GM21447 (cell line): ENCODE data around the gene MANEA.
"Not testable (repeated sequence)": the region's sequence is repeated elsewhere in the genome, so short reads cannot be mapped to it uniquely, and the experiment has no call there.

Source experiments
- ATAC-seq: cut with Tn5 transposase; IDR thresholded peaks from one replicate; pipeline ENCODE4 v1.9.1; 2021; ENCODE audit not compliant: unreplicated experiment

The MANEA gene, protein sequence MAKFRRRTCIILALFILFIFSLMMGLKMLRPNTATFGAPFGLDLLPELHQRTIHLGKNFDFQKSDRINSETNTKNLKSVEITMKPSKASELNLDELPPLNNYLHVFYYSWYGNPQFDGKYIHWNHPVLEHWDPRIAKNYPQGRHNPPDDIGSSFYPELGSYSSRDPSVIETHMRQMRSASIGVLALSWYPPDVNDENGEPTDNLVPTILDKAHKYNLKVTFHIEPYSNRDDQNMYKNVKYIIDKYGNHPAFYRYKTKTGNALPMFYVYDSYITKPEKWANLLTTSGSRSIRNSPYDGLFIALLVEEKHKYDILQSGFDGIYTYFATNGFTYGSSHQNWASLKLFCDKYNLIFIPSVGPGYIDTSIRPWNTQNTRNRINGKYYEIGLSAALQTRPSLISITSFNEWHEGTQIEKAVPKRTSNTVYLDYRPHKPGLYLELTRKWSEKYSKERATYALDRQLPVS

DNA sequence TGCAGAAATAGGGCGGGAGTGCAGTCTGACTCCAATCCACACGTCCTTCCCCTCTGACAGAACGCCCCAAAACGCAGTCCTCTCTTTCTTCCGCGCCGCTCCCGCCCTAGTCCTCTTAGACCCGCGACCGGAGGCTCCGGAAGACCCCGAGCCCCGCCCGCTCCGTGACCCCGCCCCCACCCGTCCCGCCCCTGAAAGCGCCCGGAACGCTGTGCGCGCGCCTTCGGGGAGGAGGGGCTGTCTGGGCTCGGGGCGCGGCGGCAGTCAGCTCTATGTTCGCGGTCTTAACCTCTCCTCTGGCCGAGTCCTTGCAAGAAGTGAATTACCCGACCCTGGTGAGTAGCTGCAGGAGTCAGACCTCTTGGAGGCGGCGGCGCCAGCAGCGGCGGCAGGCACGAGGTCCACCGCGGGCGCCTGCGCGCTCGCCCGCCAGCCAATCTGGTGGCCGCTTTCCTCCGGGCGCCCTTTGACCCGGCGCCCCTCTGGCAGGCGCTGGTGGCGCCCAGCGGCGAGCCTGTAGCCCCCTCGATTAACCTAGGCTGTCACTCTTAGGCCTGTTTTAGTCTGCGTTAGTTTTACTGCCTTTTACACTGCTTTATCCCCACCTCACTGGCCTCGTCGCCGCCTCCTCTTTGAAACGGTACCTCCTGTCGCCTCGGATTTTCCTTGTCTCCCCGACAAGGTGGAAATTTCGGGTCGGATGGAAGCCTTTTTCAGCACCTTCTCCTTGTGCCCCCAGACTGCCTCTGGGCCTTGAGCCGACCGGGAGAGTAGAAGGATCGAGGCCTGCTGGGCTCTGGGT is at the start of gene MANEA:
TSS of gene MANEA (plus strand) at position 232 of the 802 bp plus-strand sequence. CDS start 8,905 bp downstream, outside the sequence.
- peak; percentile 71 for ATAC-seq

DNA sequence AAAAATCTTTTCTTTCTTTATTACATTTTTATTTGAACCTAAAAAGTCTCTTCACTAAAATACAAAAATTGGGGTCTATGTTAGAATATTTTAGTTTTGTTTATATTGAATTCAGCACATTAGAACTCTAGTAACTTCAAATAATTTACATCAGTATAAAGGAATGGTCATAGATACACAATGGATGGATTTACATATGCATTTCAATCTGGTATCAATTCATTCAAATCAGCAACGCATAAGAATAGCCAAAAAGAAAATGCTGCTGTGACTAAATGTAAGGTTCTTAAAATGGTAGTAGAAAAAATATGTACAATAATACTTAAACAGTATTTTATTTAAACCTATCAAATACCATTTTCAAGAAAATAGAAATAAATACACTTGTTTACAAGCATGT is 47.6 kb upstream of the MANEA start:
- no peak for ATAC-seq

DNA sequence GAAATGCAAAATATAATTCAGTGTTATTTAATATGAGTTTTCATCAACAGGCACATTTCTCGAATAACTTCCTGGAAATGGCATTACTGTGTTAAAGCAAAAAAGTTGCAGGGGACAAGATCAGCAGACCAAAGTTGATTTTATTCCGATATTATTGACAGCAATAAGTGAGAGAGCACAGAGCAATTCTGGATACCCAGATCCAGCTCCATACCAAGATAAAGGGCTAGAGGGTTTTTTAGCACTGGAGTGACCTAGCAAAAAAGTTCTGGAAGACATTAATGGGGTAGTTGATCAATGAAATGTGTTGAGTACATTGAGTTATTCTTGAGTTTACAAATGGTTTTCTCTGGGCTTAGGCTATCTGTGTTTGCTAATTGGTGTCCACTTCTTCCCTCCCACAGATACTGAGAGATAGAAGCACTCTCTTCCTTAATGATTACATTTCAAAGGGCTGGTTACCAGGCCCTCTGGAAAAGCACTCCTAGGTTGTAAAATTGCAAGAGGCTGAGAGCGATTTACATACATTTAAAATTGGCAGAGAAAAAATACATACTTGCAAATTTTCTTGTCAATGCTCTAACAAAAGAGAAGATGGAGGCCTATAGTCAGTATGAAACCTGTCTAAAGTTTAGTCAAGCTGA is 47.0 kb upstream of the MANEA start:
- ATAC-seq = no peak

DNA sequence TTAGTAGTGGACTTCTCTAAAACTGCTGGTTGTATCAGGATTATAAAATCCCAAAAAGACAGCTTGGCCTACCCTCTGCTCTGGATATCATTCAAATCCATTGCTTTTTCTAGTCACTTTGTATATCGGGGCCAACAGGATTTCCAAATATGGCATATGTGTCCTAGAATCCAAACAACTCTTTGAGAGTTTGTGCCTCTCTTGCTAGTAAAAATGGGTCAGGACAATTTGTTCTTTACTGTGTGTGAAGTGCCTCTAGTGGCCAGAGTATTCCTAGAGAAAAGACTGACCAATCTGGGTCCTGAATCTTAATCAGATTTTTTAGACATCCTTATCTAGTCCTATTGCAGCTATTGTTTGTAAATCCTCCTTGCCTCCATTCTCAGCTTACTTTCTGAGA is 33.5 kb upstream of the MANEA start:
- ATAC-seq = no peak

DNA sequence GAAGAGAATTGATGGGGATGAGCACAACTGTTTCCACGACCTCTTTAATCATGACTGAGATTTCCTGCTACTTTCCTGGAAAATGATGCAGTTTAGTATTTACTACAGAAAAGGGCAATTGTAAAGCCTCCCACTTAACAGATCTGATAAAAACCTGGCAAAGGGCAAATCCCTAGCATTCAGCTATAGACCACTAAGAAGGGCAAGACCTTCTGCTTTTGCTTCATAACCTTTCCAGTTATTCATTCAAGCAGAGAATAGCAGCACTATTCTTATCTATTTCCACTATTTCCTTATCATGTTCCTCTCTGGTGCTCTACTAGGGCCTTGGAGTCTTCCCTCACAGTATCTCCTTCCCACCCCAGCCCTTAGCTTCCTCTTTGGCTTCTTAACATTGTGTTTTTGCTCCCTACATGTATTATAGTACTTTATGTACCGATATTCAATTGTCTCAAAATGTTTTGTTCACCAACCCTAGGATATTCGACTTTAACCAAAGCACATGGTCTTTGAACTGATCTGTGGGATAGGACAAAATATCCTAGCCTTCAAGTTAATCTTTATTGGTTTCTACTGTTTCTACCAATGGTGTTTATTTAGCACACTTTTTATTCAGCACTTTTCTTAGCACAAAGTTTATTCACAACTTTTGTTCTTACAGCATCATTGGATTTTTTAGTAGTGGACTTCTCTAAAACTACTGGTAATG is 32.7 kb upstream of the MANEA start:
- ATAC-seq = no peak

DNA sequence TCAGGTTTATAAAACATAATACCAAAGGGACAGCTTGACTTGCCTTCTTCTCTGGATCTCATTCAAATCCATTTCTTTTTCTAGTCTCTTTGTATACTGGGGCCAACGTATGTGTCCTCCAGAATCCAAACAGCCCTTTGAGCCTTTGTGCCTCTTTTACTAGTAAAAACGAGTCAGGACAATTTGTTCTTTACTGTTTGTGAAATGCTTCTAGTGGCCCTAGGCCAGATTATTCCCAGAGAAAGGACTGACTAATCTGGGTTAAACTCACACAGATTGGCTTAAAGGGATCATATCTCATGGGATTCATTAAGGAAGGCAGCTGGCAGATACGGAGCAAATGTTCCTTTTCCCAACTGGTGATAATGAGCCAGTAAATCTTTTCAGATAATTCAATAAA is 32.1 kb upstream of the MANEA start:
- no peak for ATAC-seq

DNA sequence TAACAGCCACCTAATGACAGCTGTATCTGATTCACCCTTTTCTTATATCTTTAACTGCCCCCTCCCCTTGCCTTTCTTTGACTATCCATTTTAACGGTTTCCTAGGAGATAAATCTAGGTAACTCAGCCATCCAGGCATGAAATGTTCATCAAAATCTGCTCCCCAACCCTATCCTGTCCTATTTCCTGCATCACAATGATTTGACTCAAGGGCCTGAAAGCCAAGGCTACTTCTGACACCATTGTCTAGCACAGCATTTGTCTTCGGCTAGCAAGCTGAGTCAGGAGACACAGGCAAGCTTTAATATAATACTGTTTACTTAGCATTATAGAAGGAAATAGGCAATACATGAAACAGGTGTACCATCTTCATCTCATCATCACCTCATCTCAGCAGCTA is 31.6 kb upstream of the MANEA start:
- no peak for ATAC-seq

DNA sequence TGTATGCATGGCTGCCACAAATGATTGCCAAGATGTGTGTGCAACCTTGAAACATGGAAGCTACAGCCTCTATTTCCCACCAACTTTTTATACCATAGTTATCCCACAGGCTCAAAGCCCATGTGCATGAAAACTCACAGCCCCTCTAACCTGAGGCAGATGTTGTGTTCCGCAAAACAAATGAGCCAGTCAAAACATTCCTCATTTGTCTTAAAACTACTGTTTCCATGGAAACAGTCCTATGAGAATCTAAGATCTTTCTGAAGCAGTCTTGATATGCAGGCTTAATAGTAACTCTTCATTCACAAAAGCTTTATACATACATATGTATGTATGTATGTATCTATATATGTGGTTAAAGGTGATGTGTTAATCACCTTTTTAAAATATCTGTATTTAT is 31.2 kb upstream of the MANEA start:
- no peak for ATAC-seq

DNA sequence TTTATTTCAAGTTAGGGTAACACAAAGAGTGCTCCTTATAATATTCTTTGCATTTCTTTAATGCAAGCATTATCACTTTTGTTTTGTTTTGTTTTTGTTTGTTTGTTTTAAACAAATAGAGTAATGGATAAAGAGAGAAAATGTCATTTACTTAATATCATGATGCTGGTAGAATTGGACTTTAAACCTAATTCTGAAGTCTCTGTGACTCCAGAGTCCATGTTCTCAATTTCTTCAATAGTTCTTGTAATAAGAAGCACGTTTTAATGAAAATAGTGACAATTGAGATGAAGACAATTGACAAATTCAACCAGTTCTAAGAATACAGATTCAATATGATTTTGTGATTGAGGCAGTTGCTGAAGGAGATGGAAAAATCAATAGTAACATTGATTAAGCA is 30.3 kb upstream of the MANEA start:
- no peak for ATAC-seq

DNA sequence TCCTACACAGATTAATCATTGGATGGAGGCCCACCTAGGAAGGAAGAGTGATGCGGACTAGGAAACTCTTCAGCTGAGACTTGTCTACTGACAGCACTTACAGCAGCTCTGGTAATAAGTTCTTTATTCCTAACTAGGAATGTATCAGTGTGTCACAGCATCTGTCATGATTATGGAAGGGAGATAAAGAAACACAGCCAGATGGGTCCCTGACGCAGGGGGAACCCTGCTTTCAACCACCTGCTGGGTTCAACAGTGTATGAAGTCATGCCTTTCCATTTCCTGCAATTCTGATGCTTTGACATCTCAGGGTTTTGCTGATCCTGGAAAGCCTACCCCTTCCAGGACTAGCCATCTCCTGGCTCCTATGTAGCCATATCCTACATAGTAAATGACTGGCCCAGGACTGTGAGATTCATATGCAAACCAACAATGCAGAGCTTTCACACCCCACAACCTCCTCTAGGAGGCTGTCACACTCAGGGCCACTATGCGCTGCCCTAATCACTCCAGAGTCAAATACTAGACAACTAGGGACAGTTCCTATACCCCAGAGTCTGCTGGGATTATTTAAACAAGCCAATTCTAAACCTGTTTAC is 29.0 kb upstream of the MANEA start:
- peak; percentile 52 for ATAC-seq

DNA sequence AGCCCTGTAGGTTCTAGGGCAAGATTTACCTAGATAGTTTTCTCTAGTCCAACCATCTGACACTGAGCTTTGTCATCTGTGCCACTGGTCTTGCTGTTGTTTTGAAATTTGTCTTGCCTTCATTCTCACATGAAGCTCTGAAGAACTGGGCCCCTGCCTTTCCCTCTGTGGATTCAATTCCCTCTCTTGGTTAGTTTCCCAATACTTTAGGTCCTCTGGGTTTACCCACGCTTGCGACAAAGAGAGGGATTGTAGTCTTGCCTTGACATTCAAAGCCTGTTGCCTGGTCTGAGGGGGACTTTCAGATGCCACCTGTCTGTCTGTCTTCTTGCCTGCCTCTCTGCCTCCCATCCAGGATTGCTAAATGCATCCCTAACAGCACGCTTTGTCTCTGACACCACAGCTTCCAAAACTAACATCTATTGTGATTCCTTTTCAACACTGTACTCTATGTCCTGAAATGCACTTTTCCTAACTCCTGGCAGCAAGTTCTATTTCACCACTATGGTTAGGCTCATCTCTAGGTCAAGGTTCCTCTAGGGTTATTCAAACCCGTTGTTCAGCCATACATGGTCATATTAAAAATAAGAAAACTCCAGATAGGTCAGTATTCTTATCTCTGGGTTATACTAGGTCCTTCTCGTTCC is 25.5 kb upstream of the MANEA start:
- ATAC-seq = no peak

DNA sequence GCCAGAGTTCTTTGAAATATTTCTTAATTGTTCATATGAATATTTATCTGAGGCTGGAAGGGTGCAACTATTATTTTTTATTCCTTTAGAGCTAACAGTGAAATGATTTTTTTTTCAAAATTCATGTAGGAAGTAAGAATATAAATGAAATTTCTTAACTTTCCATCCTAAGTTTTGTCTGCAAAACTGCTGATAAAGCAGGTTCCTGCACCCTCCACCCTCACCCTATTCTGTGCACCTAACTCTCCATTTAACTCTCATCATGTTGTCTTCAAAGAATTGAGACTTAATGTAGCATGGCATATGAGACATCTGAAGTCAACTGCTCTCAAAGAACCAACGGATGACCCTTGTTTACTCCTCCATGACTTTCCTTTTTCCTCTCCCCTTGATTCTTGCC is 23.5 kb upstream of the MANEA start:
- no peak for ATAC-seq

DNA sequence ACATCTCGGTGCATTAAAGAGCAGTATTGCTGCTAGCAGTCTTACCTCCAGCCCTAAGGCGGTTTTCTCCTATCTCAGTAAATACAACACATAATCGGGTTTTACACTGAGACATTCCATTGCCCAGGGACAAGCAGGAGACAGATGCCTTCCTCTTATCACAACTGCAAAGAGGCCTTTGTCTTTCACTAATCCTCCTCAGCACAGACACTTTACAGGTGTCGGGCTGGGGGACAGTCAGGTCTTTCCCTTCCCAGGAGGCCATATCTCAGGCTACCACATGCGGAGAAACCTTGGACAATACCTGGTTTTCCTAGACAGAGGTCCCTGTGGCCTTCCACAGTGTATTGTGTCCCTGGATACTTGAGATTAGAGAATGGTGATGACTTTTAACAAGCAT is 16.4 kb upstream of the MANEA start:
- ATAC-seq = not testable (repeated sequence)

DNA sequence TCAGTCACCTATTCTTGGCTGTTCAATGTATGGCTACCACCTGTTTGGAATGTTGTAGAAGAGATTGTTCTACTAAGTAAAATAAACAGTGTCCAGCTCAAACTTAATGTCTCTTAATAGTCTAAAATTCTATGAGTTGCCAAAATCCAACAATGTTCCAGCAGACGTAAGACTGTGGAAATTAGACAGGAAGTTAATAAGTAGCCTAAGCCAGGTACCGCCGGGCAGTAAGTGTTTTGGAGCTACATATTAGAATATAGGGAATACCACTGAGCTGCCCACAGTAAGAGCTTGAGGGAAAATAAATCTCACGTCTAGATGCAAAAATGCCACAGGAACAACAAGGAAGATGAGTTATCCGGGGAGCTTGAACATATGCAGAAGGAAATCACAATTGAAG is 7.8 kb upstream of the MANEA start:
- no peak for ATAC-seq

DNA sequence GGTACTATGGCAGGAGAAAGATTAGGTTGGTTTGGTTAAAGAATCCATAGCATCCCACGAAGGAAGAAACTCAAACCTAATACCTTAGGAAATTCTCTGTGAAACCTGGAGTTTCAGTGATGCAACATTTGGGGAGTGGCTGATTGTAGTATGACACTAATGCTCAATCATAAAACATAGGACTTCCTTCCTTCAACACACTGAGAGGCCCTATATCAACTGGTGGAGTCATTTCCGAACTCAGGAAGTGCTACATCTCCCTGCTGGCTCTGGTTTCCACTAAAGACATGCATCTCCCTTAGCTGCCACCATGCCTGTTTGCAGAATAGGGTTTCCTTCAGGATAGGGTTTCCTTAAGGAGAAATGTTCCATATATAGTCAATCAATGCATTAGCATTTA is 5.2 kb upstream of the MANEA start:
- ATAC-seq = no peak

DNA sequence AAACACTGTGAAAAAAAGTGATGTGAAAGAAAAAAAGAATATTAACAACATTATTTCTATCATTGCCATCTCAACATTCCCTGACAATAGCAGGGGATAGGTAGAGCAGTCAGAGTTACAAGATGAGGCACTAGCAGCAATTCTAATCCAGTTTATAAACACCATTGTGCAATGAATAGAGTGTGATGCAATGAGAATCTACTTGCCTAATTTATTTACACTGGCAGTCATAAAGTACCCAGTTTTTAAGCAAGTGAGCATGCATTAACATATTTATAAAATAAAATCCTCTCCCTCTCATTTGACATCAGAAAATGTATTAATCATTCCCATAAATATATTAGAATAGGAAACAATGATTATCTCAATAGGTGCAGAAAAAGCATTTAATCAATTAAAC is 2.5 kb upstream of the MANEA start:
- no peak for ATAC-seq

DNA sequence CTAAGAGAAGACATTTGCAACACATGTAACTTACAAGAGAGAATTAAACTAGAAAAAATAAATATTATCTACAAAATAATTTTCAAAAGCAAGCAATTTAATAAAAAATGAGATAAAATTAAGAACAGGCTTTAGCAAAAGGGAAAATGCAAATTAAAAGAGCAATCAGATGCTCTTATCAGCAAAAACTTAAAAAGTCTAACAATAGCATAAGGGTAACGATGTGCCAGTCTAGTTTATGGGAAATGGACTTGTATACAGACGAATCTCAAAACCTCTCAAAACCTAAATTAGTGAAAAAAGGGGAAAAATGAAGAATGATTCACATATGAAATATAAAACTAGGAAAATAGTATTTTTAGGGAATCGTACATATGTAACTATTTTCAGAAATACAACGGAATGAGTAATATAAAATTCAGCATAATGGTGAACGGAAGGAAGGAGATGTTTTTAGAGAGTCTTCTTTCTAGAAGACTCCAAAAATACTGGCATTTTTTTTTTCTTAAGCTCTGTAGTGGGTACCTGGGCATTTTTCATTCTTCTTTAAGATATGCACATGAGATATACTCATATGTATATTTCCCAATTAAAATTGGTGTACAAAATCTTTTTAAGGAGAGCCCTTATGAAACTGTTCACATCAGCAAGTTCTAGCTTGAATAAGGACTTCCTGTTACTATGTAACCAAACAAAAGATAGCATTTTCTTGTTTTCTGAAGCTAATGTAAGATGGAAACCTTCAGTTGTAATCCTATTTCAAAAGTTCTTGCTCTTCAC is 927 bp upstream of the MANEA start:
- ATAC-seq = peak; percentile 33

DNA sequence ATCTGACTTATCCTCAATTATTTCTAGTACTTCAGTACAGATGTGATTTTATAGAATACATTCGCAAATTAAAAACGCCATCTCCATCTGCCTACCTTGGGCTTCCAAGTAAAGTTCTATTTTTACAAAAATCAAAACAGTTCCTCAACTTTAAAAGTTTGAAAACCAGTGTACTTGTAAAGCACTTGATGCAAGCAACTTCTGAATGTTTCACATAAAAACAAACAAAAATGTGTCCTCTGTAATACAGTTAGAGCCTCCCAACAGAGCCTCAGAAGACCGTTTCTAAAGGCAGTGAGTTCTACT is 384 bp upstream of the MANEA start:
- ATAC-seq = no peak

DNA sequence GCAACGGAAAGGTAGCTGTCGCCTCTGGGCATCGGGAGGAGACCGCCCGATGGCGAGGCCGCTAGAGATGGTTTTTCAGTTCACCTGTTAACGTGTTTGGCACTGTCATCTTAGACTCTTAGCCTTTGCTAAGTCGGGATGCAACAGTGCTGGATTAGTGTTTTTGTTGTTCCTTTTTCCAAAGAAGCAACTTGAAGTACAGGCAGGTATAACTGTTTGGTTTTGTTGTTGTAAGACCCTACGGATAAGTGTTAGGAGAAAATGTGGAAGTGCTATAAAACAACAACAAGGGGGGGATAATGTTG is 723 bp downstream of the MANEA start:
- peak; percentile 21 for ATAC-seq

DNA sequence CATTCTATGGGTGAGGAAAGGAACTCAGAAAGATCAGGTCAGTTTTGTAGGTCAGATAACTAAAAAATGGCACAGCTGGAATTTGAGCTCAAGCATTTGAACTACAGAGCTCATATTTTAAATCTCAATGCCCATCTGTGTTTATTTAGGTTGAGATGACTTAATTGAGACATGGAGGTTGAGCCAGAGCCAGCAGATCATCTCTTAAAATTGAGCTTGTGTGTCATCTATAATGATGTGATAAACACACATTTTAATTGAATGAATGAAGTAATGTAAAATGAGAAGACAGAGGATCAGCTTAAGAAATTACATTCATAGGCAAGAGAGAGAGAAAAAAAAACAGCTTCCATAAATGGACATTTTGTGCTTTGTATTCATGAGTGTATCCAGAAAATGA is 3.7 kb downstream of the MANEA start:
- no peak for ATAC-seq
